GM12875 (cell line): Measurements from ENCODE around the gene RPS23.

ENCODE experiments used
- H3K4me3 ChIP-seq: one replicate; pipeline ENCODE4 v1.5.1; 2011; ENCODE audit warnings: low read depth, low read length, control low read depth
- TF ChIP-seq, protein P1 (sequence below): IDR thresholded peaks from 2 replicates; pipeline ENCODE4 v1.5.1; 2011; ENCODE audit warnings: low read depth, mild to moderate bottlenecking, control low read depth, inconsistent platforms, low read length, moderate library complexity, borderline replicate concordance; ENCODE audit not compliant: insufficient read depth

Gene RPS23

DNA sequence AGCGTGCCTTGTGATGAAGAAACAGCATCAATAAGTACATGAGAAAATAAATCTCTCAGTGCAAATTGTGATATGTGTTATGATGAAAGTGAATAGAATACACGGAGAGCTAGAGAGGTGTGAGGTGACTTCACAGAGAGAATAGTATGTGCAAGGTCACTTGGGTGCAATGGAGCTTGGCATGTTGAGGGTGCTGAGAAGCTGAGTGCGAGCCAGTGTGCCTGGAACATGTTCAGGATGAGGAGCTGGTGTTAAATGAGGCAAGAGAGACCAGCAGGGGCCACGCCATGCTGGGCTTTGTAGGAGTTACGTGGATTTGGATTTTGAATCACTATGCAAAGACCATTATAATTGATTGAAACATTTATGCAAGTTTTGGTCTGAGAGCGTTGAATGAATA, 12.8 kb upstream of the RPS23 start:
- H3K4me3 ChIP-seq: no peak overlapping the region
- TF ChIP-seq, protein P1, sequence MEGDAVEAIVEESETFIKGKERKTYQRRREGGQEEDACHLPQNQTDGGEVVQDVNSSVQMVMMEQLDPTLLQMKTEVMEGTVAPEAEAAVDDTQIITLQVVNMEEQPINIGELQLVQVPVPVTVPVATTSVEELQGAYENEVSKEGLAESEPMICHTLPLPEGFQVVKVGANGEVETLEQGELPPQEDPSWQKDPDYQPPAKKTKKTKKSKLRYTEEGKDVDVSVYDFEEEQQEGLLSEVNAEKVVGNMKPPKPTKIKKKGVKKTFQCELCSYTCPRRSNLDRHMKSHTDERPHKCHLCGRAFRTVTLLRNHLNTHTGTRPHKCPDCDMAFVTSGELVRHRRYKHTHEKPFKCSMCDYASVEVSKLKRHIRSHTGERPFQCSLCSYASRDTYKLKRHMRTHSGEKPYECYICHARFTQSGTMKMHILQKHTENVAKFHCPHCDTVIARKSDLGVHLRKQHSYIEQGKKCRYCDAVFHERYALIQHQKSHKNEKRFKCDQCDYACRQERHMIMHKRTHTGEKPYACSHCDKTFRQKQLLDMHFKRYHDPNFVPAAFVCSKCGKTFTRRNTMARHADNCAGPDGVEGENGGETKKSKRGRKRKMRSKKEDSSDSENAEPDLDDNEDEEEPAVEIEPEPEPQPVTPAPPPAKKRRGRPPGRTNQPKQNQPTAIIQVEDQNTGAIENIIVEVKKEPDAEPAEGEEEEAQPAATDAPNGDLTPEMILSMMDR: no peak

DNA sequence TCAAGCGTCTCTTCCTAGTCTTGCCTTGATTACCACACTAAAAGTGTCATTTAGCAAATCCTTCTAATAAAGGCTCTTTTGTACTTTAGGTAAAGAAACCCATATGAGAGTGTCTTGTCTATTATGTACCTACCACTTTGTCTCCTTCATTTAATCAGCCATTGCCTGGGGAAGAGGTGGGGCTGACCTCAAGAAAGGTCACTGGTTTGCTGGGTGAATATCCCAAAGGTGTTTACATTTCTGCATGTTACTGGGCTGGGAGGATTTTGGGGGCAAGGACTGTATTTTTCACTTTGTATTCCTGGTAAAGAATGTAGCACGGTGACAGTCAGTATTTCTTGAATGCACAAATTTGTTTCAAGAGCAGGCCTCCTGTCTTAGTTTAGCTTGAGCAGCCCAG, 11.9 kb upstream of the RPS23 start:
- TF ChIP-seq, protein P1: no peak
- H3K4me3 ChIP-seq: no peak overlapping the region

DNA sequence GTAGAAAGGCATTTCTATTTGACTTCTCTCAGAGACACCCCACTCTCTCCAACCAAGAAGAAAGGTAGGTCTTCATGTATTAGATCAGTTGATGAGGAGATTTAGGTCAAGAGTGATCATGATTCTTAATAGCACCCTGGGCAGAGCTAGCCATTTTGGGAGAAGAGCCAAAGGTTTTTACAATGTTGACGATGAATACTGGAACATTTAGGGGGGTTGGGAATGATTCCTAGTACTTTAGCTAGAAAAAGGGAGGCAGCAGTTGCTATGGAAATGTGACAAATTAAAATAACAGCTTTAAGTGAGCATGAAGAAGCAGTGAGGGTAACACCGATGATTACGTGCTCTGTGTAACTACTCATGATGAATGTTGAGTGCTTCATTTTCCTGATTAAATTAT, 9.5 kb upstream of the RPS23 start:
- TF ChIP-seq, protein P1: no peak
- no peak overlapping the region for H3K4me3 ChIP-seq

DNA sequence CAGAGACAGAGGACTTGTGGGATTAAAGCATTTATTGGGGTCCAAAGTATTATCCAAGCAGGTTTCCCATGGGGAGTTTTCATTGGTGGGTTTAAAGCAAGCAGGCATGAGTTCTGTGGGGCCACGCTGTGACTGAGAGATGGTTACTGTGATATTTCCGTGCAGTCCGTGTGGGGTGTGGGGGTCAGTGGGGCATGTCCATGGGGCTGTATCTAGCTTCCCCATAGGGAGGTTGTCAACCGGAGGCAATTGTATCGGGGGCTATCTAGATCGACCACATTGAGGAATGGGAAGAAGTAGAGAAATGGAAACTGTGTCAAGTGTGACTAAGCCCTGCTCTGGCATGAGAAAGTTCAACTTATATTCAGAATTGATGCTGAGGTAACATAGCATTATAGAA, 7.1 kb upstream of the RPS23 start:
- no peak overlapping the region for H3K4me3 ChIP-seq
- TF ChIP-seq, protein P1: no peak

DNA sequence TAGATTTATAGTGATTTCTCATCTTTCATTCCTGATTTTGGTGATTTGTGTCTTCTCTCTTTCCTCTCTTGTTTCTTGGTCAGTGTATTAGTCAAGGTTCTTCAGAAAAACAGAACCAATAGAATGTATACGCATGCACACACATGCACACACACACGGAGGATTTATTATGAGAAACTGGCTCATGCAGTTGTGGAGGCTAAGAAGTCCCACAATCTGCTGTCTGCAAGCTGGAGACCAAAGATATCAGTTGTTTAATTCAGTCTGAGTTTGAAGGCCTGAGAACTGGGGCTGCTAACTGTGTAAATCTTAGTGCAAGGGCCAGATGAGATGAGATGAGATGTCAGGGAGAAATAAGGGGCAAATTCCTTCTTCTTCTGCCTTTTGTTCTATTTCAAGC, 5.7 kb upstream of the RPS23 start:
- no peak overlapping the region for H3K4me3 ChIP-seq
- TF ChIP-seq, protein P1: no peak

DNA sequence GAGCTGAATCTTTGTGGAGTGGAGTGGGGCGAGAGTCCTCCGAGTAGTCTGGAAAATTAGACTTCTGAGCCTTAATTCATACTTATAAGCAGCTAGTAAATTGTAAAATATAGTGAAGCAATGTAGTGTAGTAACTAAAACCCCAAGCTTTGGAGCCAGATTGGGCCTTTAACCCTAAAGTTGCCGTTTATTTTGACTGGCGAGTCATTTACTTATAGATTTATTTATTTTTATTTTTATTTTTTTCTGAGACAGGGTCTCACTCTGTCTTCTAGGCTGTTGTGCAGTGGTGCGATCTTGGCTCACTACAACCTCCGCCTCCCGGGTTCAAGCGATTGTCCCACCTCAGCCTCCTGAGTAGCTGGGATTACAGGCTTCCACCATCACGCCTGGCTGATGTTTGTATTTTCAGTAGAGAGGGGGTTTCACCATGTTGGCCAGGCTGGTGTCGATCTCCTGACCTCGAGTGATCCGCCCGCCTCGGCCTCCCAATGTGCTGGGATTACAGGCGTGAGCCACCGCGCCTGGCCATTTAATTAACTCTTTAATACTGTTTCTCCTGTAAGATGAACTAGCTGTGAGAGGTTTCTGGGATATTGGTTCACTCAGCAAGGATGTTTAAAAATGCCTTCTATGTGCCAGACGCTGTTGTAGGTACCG, 687 bp upstream of the RPS23 start:
- peak overlapping the region; percentile 56 for H3K4me3 ChIP-seq
- TF ChIP-seq, protein P1: no peak

DNA sequence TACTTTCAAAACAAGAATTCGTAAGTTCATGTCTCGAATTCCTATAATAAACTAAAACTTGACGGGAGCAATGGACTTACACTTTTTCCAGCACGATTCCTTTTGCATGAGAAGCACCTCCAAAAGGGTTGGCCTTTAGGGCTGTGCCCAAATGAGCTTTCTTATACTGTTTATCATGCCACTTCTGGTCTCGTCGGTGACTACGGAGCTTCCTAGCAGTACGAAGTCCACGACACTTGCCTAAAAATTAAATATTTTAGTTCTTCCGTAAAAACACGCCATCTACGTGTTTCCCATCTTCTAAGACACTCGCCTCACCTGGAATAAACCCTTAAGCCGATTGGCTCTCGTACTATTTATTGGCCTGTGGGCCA, 554 bp downstream of the RPS23 start:
- H3K4me3 ChIP-seq: peak overlapping the region; percentile 56
- TF ChIP-seq, protein P1: no peak
